CD14-positive monocyte (primary cell): ENCODE data around the gene GSTM3. TPM values are rescaled to one million over a fixed set of nuclear protein-coding genes. Genes with fewer than 3 reads are reported as not detected.
"Not testable (repeated sequence)": the region's sequence is repeated elsewhere in the genome, so short reads cannot be mapped to it uniquely, and the experiment has no call there.

ENCODE experiments used
- DNase-seq, 3 donors: peaks; one replicate each; pipeline ENCODE4 v3.0.0-alpha.2; 2011 to 2022
- H2AFZ ChIP-seq: 2 replicates; pipeline ENCODE4 v1.6.0; 2012; ENCODE audit warnings: mild to moderate bottlenecking, low read depth, low read length, inconsistent platforms; ENCODE audit not compliant: insufficient read depth, poor library complexity, severe bottlenecking
- H3K27ac ChIP-seq, 2 donors: 1 replicate in 1 of 2; 2 replicates in 1 of 2; pipeline ENCODE4 v1.5.1; 2012 to 2013; ENCODE audit warnings: low read length in 2 of 2, control low read depth in 1 of 2, inconsistent platforms in 1 of 2, low read depth in 1 of 2, mild to moderate bottlenecking in 1 of 2
- H3K27me3 ChIP-seq, 2 donors: one replicate each; pipeline versions ENCODE4 v1.6.0 to v1.6.1; 2011 to 2013; ENCODE audit warnings: low read length in 2 of 2; ENCODE audit not compliant: control insufficient read depth in 2 of 2, insufficient read depth in 2 of 2
- H3K36me3 ChIP-seq, 2 donors: replicated peaks in 1 of 2; 1 replicate in 1 of 2; 2 replicates in 1 of 2; pipeline versions ENCODE4 v1.5.1 to v1.6.1; 2012 to 2013; ENCODE audit warnings: low read length in 2 of 2, control low read depth in 1 of 2, inconsistent platforms in 1 of 2, mild to moderate bottlenecking in 1 of 2; ENCODE audit not compliant: insufficient read depth in 2 of 2, control insufficient read depth in 1 of 2
- H3K4me1 ChIP-seq, 2 donors: 1 replicate in 1 of 2; 2 replicates in 1 of 2; pipeline versions ENCODE4 v1.5.1 to v1.6.1; 2012 to 2013; ENCODE audit warnings: low read length in 2 of 2, control low read depth in 1 of 2, inconsistent platforms in 1 of 2, mild to moderate bottlenecking in 1 of 2, moderate library complexity in 1 of 2; ENCODE audit not compliant: insufficient read depth in 2 of 2, control insufficient read depth in 1 of 2
- H3K4me2 ChIP-seq: replicated peaks from 2 replicates; pipeline ENCODE3; 2012; ENCODE audit warnings: low read length, moderate library complexity, mild to moderate bottlenecking; ENCODE audit not compliant: poor library complexity, severe bottlenecking; ENCODE audit errors: extremely low read depth
- H3K4me3 ChIP-seq, 3 experiments: fragments of 200-600 bp in 1 of 3; sonication (generic) in 1 of 3; replicated peaks in 1 of 3; 1 replicate in 2 of 3; 2 replicates in 1 of 3; pipeline ENCODE4 v1.5.1; 2011 to 2013; ENCODE audit warnings: low read length in 3 of 3, mild to moderate bottlenecking in 3 of 3, control low read depth in 2 of 3, low read depth in 2 of 3, inconsistent platforms in 1 of 3, moderate library complexity in 1 of 3
- H3K79me2 ChIP-seq: 2 replicates; pipeline ENCODE4 v1.6.0; 2012; ENCODE audit warnings: mild to moderate bottlenecking, control low read depth, inconsistent platforms, low read length, moderate library complexity; ENCODE audit not compliant: insufficient read depth
- H3K9ac ChIP-seq: 2 replicates; pipeline ENCODE4 v1.6.0; 2017; ENCODE audit warnings: low read length, mild to moderate bottlenecking; ENCODE audit not compliant: insufficient read depth, poor library complexity, severe bottlenecking
- H3K9me3 ChIP-seq, 2 donors: replicated peaks in 1 of 2; 1 replicate in 1 of 2; 2 replicates in 1 of 2; pipeline versions ENCODE4 v1.5.1 to v1.6.1; 2012 to 2013; ENCODE audit warnings: low read length in 2 of 2, control low read depth in 1 of 2; ENCODE audit not compliant: control insufficient read depth in 1 of 2, insufficient read depth in 1 of 2
- H4K20me1 ChIP-seq: 2 replicates; pipeline ENCODE4 v1.6.0; 2012; ENCODE audit warnings: mild to moderate bottlenecking, low read length, control low read depth, moderate library complexity; ENCODE audit not compliant: insufficient read depth
- H3K27ac Mint-ChIP-seq, 7 donors: one replicate each; pipeline ENCODE4 v1.8.0; 2020; ENCODE audit warnings: mild to moderate bottlenecking in 7 of 7, mixed read lengths in 7 of 7, moderate library complexity in 6 of 7, inconsistent platforms in 2 of 7
- H3K27me3 Mint-ChIP-seq, 3 donors: one replicate each; pipeline ENCODE4 v1.8.0; 2021 to 2022; ENCODE audit warnings: low read depth in 3 of 3, mild to moderate bottlenecking in 3 of 3, mixed read lengths in 3 of 3, moderate library complexity in 3 of 3, inconsistent platforms in 1 of 3
- H3K36me3 Mint-ChIP-seq, 2 donors: one replicate each; pipeline ENCODE4 v1.8.0; 2020; ENCODE audit warnings: mixed read lengths in 2 of 2, inconsistent platforms in 1 of 2, mild to moderate bottlenecking in 1 of 2
- H3K4me1 Mint-ChIP-seq: one replicate; pipeline ENCODE4 v1.8.0; 2020; ENCODE audit warnings: mild to moderate bottlenecking, mixed read lengths
- H3K4me3 Mint-ChIP-seq, 2 donors: one replicate each; pipeline ENCODE4 v1.8.0; 2020; ENCODE audit warnings: mild to moderate bottlenecking in 2 of 2, mixed read lengths in 2 of 2, moderate library complexity in 1 of 2
- H3K9me3 Mint-ChIP-seq, 7 donors: one replicate each; pipeline ENCODE4 v1.8.0; 2020 to 2022; ENCODE audit warnings: mixed read lengths in 7 of 7, mild to moderate bottlenecking in 6 of 7, moderate library complexity in 6 of 7, inconsistent platforms in 2 of 7
- WGBS: methylation state at CpG from one replicate; pipeline ENCODE4 v1.1.5; 2013; ENCODE audit warnings: missing lambda C conversion rate; ENCODE audit not compliant: insufficient coverage; 5-methylcytosine and 5-hydroxymethylcytosine counted together
- intact Hi-C, 2 donors: fragments of 100-400 bp; cut with micrococcal nuclease; formaldehyde crosslinking; loops; one replicate each; pipeline versions ENCODE4 v1.15.0 to v1.15.1; 2023
- polyA plus RNA-seq, 3 donors: library from polyadenylated mRNA; depleted of rRNA in 1 of 3; unstranded in 2 of 3; stranded (reverse) in 1 of 3; fragments of 300-500 nt in 2 of 3; fragments of >200 nt in 1 of 3; fragmentation: Illumina TruSeq in 2 of 3; gene quantifications; 1 replicate in 2 of 3; 2 replicates in 1 of 3; pipeline ENCODE4 v1.2.3, GENCODE V29; 2012 to 2021
- TF ChIP-seq, protein P1 (sequence below): fragments of 200-600 bp; IDR thresholded peaks from one replicate; pipeline ENCODE4 v1.8.0; 2022; ENCODE audit warnings: antibody characterized with exemption, mild to moderate bottlenecking

GSTM3 gene
- polyA plus RNA-seq, 3 donors: 0.69 to 3.2 (median 2.8) TPM

- Histone ChIP-seq H3K9me3 (no peaks in the 10 kb centered on the region), H3K27me3 (no peaks in the 10 kb centered on the region), H3K79me2 (no peaks in the 10 kb centered on the region), H3K4me1 (no peaks in the 10 kb centered on the region), H3K36me3 (no peaks in the 10 kb centered on the region), H4K20me1 (no peaks in the 10 kb centered on the region), H3K4me2 (no peak overlapping the region), H3K27ac (no peak overlapping the region), H2AFZ (no peak overlapping the region), H3K9ac (no peak overlapping the region), H3K4me3 (no peak overlapping the region)
- TF ChIP-seq, protein P1, sequence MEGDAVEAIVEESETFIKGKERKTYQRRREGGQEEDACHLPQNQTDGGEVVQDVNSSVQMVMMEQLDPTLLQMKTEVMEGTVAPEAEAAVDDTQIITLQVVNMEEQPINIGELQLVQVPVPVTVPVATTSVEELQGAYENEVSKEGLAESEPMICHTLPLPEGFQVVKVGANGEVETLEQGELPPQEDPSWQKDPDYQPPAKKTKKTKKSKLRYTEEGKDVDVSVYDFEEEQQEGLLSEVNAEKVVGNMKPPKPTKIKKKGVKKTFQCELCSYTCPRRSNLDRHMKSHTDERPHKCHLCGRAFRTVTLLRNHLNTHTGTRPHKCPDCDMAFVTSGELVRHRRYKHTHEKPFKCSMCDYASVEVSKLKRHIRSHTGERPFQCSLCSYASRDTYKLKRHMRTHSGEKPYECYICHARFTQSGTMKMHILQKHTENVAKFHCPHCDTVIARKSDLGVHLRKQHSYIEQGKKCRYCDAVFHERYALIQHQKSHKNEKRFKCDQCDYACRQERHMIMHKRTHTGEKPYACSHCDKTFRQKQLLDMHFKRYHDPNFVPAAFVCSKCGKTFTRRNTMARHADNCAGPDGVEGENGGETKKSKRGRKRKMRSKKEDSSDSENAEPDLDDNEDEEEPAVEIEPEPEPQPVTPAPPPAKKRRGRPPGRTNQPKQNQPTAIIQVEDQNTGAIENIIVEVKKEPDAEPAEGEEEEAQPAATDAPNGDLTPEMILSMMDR: no peak
- H3K36me3 Mint-ChIP-seq: no peaks in the 10 kb centered on the region
- no peaks in the 10 kb centered on the region for H3K4me1 Mint-ChIP-seq
- H3K9me3 Mint-ChIP-seq: peaks cover 0 to 16% (median 5%) of the 10 kb centered on the region in 7 donors
- intact Hi-C loops: no loop called here
- DNase-seq: no peak
- no peak overlapping the region for H3K27ac Mint-ChIP-seq
- H3K4me3 Mint-ChIP-seq: no peak overlapping the region
- peaks cover 4 to 10% (median 5%) of the 10 kb centered on the region in 3 donors for H3K27me3 Mint-ChIP-seq
Measured at GRCh38 chr1:109749221-109749620, 8.4 kb upstream of the GSTM3 start.

GRCh38 chr1:109748311-109748710 is 7.5 kb upstream of the GSTM3 start:
- H3K27ac ChIP-seq, H3K27ac Mint-ChIP-seq, H2AFZ ChIP-seq, H3K36me3 Mint-ChIP-seq, DNase-seq, H3K4me2 ChIP-seq, H3K36me3 ChIP-seq, H3K4me3 Mint-ChIP-seq, H3K9me3 ChIP-seq, H3K79me2 ChIP-seq, H3K4me1 ChIP-seq, intact Hi-C loops, H3K9ac ChIP-seq, H3K4me1 Mint-ChIP-seq, H3K27me3 ChIP-seq, H4K20me1 ChIP-seq, H3K4me3 ChIP-seq: not testable (repeated sequence)
- WGBS: 98% methylated on average over 7 of the region's 10 CpGs
- H3K9me3 Mint-ChIP-seq: peaks cover 0 to 16% (median 5%) of the 10 kb centered on the region in 7 donors
- H3K27me3 Mint-ChIP-seq: peaks cover 2 to 12% (median 4%) of the 10 kb centered on the region in 3 donors
